Parathyroid adenoma (tissue), 2 donors: ENCODE results near the gene KCNIP1.
A peak's percentile ranks its signal among the peaks of the same experiment; 100 is the strongest.

ENCODE experiments used
- H2AFZ ChIP-seq: fragments of 300-600 bp; sonication (generic); one replicate; pipeline ENCODE4 v1.7.0; 2017; ENCODE audit warnings: antibody characterized with exemption, mild to moderate bottlenecking
- H3K27ac ChIP-seq: fragments of 300-600 bp; sonication (generic); one replicate; pipeline ENCODE4 v1.7.0; 2017
- H3K27me3 ChIP-seq: fragments of 300-600 bp; sonication (generic); one replicate; pipeline ENCODE4 v1.7.0; 2017; ENCODE audit warnings: low read length; ENCODE audit not compliant: control insufficient read depth, insufficient read depth
- H3K36me3 ChIP-seq: fragments of 300-600 bp; sonication (generic); one replicate; pipeline ENCODE4 v1.7.0; 2017; ENCODE audit warnings: low read length; ENCODE audit not compliant: control insufficient read depth, insufficient read depth
- H3K4me1 ChIP-seq: fragments of 300-600 bp; sonication (generic); one replicate; pipeline ENCODE4 v1.7.0; 2017; ENCODE audit warnings: control low read depth
- H3K4me2 ChIP-seq: fragments of 300-600 bp; sonication (generic); one replicate; pipeline ENCODE4 v1.7.0; 2017; ENCODE audit warnings: low read length
- H3K4me3 ChIP-seq: fragments of 300-600 bp; sonication (generic); one replicate; pipeline ENCODE4 v1.7.0; 2017; ENCODE audit warnings: low read depth, low read length
- H3K79me2 ChIP-seq: fragments of 300-600 bp; sonication (generic); one replicate; pipeline ENCODE4 v1.7.0; 2017; ENCODE audit warnings: control low read depth
- H3K9ac ChIP-seq: fragments of 300-600 bp; sonication (generic); one replicate; pipeline ENCODE4 v1.7.0; 2017; ENCODE audit warnings: mild to moderate bottlenecking
- H3K9me3 ChIP-seq: fragments of 300-600 bp; sonication (generic); one replicate; pipeline ENCODE4 v1.7.0; 2017; ENCODE audit warnings: low read length; ENCODE audit not compliant: control insufficient read depth
- CTCF ChIP-seq: fragments of 300-600 bp; sonication (generic); IDR thresholded peaks from one replicate; pipeline ENCODE4 v1.7.0; 2017; ENCODE audit warnings: antibody characterized with exemption, mild to moderate bottlenecking
- donor health status: primary hyperparathyroidism.

Gene KCNIP1

DNA sequence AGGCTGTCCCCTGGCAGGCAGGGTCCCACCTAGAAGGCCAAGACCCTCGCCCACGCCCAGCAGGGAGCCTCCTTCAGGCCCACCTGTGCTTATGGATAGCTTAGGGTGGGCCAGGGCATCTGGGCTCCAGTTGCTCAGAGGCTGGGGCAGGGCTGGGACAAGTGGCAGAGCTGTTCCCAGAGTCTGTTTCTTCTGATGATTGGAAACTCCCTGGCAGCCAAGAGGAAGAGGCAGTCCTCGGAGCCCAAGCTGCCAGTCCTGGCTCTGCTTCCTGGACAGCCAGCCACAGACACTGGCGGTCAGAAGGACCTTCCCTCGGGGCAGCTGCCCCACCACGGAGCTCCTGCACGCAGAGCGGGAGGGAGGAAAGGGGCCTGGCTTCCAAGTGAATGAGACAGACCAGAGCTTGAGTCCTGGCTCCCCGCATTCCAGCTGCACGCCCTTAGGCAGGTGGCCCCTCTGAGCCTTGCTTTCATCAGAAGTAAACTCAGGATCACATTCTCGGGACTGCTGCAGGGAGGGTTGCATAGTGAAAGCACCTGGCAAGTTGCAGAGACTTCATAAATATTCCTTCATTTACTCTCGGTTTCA, 241.8 kb downstream of the KCNIP1 start:
- Histone ChIP-seq H3K36me3 (no peaks in the 10 kb centered on the region), H3K27me3 (no peaks in the 10 kb centered on the region), H3K27ac (no peak overlapping the region), H3K9ac (no peak overlapping the region), H3K4me3 (no peak overlapping the region), H3K4me1 (peaks cover 3% of the 10 kb centered on the region), H3K79me2 (no peaks in the 10 kb centered on the region), H3K4me2 (no peak overlapping the region), H2AFZ (peak overlapping the region; percentile 56), H3K9me3 (no peaks in the 10 kb centered on the region)
- TF ChIP-seq CTCF = no peak

DNA sequence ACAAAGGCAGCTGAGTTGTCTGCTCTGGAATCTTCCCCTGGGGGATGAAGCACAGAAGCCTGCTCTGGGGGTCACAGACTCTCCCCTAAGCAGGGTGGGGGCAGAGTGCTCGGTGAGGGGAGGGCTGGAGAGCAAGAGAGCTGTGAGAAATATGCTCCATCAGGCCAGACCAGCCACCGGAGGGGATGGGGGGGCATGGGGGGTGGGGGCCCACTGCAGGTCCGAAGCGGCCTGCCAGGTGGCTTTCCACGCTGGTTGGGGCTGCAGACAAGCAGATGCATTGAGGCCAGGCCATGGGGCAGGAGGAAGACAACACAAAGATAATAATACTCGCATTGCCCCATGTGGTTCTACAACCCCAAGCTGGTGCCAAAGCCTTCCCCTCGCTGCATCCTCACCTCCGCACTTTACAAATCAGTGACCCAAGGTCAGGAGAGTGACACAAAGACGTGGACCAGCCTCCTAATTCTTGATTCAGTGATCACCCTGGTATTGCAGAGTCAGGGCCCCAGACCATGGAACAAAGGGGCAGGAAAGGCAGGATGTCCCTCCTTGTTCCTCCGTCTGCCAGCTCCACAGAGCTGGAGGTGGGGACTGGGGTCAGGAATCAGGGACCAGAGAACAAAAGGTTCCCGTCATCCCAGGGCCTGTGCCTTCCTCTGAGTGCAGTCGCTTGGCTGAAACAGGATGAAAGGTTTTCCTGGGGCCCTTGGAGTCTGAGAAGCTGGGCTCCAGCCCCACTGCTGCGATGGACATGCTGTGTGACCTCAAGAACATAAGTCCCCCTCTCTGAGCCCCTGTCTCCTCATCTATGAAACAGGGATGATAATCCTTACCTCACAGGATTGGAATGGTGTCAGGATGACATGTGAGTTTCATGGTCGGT, 242.5 kb downstream of the KCNIP1 start:
- Histone ChIP-seq H2AFZ (peak overlapping the region; percentile 56), H3K4me1 (peaks cover 3% of the 10 kb centered on the region), H3K9me3 (no peaks in the 10 kb centered on the region), H3K4me2 (no peak overlapping the region), H3K27me3 (no peaks in the 10 kb centered on the region), H3K79me2 (no peaks in the 10 kb centered on the region), H3K27ac (no peak overlapping the region), H3K36me3 (no peaks in the 10 kb centered on the region), H3K4me3 (no peak overlapping the region), H3K9ac (no peak overlapping the region)
- no peak for TF ChIP-seq CTCF

GRCh38 chr5:170746961-170747340, 243.1 kb downstream of the KCNIP1 start:
- TF ChIP-seq CTCF = no peak
- Histone ChIP-seq H3K79me2 (no peaks in the 10 kb centered on the region), H2AFZ (no peak overlapping the region), H3K9ac (no peak overlapping the region), H3K27ac (no peak overlapping the region), H3K36me3 (no peaks in the 10 kb centered on the region), H3K4me2 (no peak overlapping the region), H3K27me3 (no peaks in the 10 kb centered on the region), H3K9me3 (no peaks in the 10 kb centered on the region), H3K4me3 (no peak overlapping the region), H3K4me1 (peaks cover 4% of the 10 kb centered on the region)

DNA sequence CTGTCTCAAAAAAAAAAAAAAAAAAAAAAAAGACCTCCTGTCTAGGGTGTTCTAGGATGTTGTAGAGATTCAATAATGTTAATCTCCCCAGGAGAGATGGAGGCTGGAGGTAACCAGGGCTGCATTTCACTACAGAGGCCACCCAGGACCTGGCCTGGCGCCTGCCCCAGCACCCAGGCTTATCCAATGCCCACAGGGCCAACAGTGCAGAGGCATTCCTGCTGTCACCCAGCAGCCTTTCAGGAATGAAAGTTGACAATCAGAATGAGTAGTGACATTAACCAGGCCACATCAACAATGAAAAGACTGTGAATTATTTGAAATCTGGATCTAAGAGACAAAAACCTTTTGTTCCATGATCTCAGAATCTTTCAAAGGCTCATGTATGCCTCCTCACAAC, 243.5 kb downstream of the KCNIP1 start:
- no peaks in the 10 kb centered on the region for H3K79me2 ChIP-seq
- TF ChIP-seq CTCF = no peak
- peaks cover 8% of the 10 kb centered on the region for H3K4me1 ChIP-seq
- H3K9ac ChIP-seq = no peak overlapping the region
- H3K36me3 ChIP-seq = no peaks in the 10 kb centered on the region
- no peaks in the 10 kb centered on the region for H3K27me3 ChIP-seq
- H2AFZ ChIP-seq = no peak overlapping the region
- no peak overlapping the region for H3K4me3 ChIP-seq
- H3K27ac ChIP-seq = no peak overlapping the region
- H3K4me2 ChIP-seq = no peak overlapping the region
- H3K9me3 ChIP-seq = no peaks in the 10 kb centered on the region
